ENCODE results near the gene ADORA2B.
A peak's percentile ranks its signal among the peaks of the same experiment; 100 is the strongest.

Gene ADORA2B

DNA sequence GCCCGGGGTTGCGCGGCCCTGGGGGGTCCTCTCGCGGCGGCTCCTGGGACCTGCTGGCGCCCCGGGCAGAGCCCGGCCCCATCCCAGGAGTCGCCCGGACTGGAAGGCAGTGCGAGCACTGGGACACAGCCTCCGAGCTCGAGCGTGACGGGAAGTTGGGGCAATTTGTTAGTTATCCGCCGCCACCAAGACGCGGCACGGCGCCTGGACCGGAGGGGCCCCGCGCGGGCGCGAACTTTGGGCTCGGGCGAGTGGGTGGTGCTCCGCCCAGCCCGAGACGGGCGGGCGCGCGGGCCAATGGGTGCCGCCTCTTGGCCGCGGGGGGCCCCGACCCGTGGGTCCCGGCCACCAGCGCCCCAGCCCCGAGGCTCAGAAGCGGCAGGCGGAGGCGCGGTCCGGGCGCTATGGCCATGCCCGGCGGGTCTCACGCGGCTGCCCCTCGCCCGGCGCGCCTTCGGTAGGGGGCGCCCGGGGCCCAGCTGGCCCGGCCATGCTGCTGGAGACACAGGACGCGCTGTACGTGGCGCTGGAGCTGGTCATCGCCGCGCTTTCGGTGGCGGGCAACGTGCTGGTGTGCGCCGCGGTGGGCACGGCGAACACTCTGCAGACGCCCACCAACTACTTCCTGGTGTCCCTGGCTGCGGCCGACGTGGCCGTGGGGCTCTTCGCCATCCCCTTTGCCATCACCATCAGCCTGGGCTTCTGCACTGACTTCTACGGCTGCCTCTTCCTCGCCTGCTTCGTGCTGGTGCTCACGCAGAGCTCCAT is at the start of gene ADORA2B:
ADORA2B (plus strand) TSS at position 372 of the 768 bp plus-strand sequence; CDS start at position 491, 119 bp downstream.
- TF ChIP-seq TCF12 (IDR thresholded peaks at IDR 0.05; ENCODE audit: low read depth) = peak; percentile 13; the same call in 1 of the 2 replicates
- TF ChIP-seq YY1 (IDR thresholded peaks at IDR 0.05; ENCODE audit: low read depth) = peak; percentile 68
- TF ChIP-seq EGR1 (IDR thresholded peaks at IDR 0.05) = peak; percentile 62
- TF ChIP-seq EP300 (IDR thresholded peaks at IDR 0.05; ENCODE audit: borderline replicate concordance) = no peak
- TF ChIP-seq TAF1 (IDR thresholded peaks at IDR 0.05; ENCODE audit: low read depth) = peak; percentile 7; the same call in 1 of the 2 replicates
- TF ChIP-seq CREB1 (IDR thresholded peaks at IDR 0.05; ENCODE audit: low read depth) = no peak
- TF ChIP-seq, protein P1, sequence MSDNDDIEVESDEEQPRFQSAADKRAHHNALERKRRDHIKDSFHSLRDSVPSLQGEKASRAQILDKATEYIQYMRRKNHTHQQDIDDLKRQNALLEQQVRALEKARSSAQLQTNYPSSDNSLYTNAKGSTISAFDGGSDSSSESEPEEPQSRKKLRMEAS (IDR thresholded peaks at IDR 0.05) = peak; percentile 94
- TF ChIP-seq RAD21 (IDR thresholded peaks at IDR 0.05; ENCODE audit: low read depth) = peak; percentile 54; the same call in 1 of the 2 replicates

DNA sequence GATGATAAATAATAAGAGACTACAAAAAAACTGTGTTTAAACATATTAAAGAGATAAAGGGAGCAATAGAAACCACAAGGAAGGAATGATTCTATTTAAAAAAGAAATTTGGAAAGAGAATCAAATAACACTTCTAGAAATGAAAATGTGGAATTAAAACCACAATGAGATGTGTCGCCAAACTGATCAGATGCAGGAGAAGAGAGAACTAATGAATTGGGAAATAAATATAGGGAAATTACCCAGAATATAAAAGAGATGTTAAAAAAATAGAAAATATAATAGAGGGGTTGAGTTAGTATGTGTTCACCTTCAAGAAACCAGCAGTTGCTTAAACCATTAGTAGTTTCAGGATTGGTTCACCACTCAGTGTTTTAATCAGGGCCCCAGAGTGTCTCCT is 48.7 kb upstream of the ADORA2B start:
- TF ChIP-seq FOXM1 (IDR thresholded peaks at IDR 0.05; ENCODE audit: borderline replicate concordance, low read depth) = no peak
- no peak for TF ChIP-seq NFIC (IDR thresholded peaks at IDR 0.05)
- no peak for TF ChIP-seq CEBPB (IDR thresholded peaks at IDR 0.05)
- no peak for TF ChIP-seq EGR1 (IDR thresholded peaks at IDR 0.05)
- TF ChIP-seq TAF1 (IDR thresholded peaks at IDR 0.05; ENCODE audit: low read depth) = no peak
- no peak for TF ChIP-seq RAD21 (IDR thresholded peaks at IDR 0.05; ENCODE audit: low read depth)
- TF ChIP-seq TEAD4 (IDR thresholded peaks at IDR 0.05) = no peak
- no peak for TF ChIP-seq YY1 (IDR thresholded peaks at IDR 0.05; ENCODE audit: low read depth)
- TF ChIP-seq EP300 (IDR thresholded peaks at IDR 0.05; ENCODE audit: borderline replicate concordance) = no peak
- no peak for TF ChIP-seq CREB1 (IDR thresholded peaks at IDR 0.05; ENCODE audit: low read depth)
- TF ChIP-seq REST (IDR thresholded peaks at IDR 0.05; ENCODE audit: low read depth) = no peak
- TF ChIP-seq, protein P1 (IDR thresholded peaks at IDR 0.05) = no peak
- no peak for TF ChIP-seq ZBTB7A (IDR thresholded peaks at IDR 0.05; ENCODE audit: low read depth)

GRCh38 chr17:15896834-15897233 is 48.1 kb upstream of the ADORA2B start:
- TF ChIP-seq TCF12 (IDR thresholded peaks at IDR 0.05; ENCODE audit: low read depth) = no peak
- no peak for TF ChIP-seq CEBPB (IDR thresholded peaks at IDR 0.05)
- no peak for TF ChIP-seq TAF1 (IDR thresholded peaks at IDR 0.05; ENCODE audit: low read depth)
- no peak for TF ChIP-seq REST (IDR thresholded peaks at IDR 0.05; ENCODE audit: low read depth)
- TF ChIP-seq, protein P1 (IDR thresholded peaks at IDR 0.05) = no peak
- no peak for TF ChIP-seq CREB1 (IDR thresholded peaks at IDR 0.05; ENCODE audit: low read depth)
- TF ChIP-seq TEAD4 (IDR thresholded peaks at IDR 0.05) = no peak
- no peak for TF ChIP-seq EP300 (IDR thresholded peaks at IDR 0.05; ENCODE audit: borderline replicate concordance)
- no peak for TF ChIP-seq EGR1 (IDR thresholded peaks at IDR 0.05)
- no peak for TF ChIP-seq YY1 (IDR thresholded peaks at IDR 0.05; ENCODE audit: low read depth)
- TF ChIP-seq NFIC (IDR thresholded peaks at IDR 0.05) = no peak
- TF ChIP-seq ZBTB7A (IDR thresholded peaks at IDR 0.05; ENCODE audit: low read depth) = no peak
- no peak for TF ChIP-seq RAD21 (IDR thresholded peaks at IDR 0.05; ENCODE audit: low read depth)
- no peak for TF ChIP-seq FOXM1 (IDR thresholded peaks at IDR 0.05; ENCODE audit: borderline replicate concordance, low read depth)
- TF ChIP-seq, protein P2, sequence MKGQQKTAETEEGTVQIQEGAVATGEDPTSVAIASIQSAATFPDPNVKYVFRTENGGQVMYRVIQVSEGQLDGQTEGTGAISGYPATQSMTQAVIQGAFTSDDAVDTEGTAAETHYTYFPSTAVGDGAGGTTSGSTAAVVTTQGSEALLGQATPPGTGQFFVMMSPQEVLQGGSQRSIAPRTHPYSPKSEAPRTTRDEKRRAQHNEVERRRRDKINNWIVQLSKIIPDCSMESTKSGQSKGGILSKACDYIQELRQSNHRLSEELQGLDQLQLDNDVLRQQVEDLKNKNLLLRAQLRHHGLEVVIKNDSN (IDR thresholded peaks at IDR 0.05) = no peak

DNA sequence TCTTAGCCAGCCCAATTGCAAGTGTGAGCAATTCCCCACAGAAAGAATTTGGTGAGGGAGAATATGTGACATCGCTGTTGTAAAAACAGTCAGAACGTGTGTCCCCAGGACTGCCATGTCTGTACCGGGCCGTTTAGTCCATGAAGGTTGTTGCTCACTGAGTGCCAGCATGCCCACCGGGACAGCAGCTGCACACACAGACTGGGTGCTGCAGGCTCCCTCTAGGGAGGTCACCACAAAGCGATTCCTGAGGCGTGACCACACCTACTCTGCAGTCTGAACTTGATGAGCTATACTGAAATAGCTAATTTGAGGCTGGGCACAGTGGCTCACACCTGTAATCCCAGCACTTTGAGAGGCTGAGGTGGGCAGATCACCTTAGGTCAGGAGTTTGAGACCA is 44.1 kb upstream of the ADORA2B start:
- TF ChIP-seq CREB1 (IDR thresholded peaks at IDR 0.05; ENCODE audit: low read depth) = no peak
- no peak for TF ChIP-seq CEBPB (IDR thresholded peaks at IDR 0.05)
- TF ChIP-seq ZBTB7A (IDR thresholded peaks at IDR 0.05; ENCODE audit: low read depth) = no peak
- no peak for TF ChIP-seq TCF12 (IDR thresholded peaks at IDR 0.05; ENCODE audit: low read depth)

- TF ChIP-seq TCF12 (IDR thresholded peaks at IDR 0.05; ENCODE audit: low read depth) (no peak), TEAD4 (IDR thresholded peaks at IDR 0.05) (no peak), NFIC (IDR thresholded peaks at IDR 0.05) (no peak)
Measured at GRCh38 chr17:15907290-15907689, 37.6 kb upstream of the ADORA2B start.

DNA sequence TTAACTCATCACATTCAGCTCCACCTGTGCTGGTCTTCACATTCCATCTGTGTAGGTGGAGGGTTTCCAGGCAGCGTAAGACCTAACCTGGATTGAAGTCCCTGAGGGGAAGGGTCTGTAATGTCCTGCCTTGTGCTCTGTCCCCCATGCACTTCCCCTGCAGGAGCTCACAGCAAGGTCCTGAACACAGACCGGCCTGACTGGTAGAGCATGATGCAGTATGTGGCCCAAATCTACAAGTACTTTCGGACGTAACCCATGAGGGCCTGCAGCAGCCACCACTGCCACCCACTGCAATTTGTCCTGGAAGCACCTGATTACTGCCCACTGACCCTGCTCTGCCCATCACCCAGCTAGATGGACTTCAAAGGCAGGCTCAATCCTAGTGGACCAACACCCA is 36.6 kb upstream of the ADORA2B start:
- no peak for TF ChIP-seq REST (IDR thresholded peaks at IDR 0.05; ENCODE audit: low read depth)
- TF ChIP-seq TAF1 (IDR thresholded peaks at IDR 0.05; ENCODE audit: low read depth) = no peak
- no peak for TF ChIP-seq NFIC (IDR thresholded peaks at IDR 0.05)
- no peak for TF ChIP-seq CREB1 (IDR thresholded peaks at IDR 0.05; ENCODE audit: low read depth)
- TF ChIP-seq TEAD4 (IDR thresholded peaks at IDR 0.05) = no peak
- TF ChIP-seq FOXM1 (IDR thresholded peaks at IDR 0.05; ENCODE audit: borderline replicate concordance, low read depth) = no peak
- no peak for TF ChIP-seq EP300 (IDR thresholded peaks at IDR 0.05; ENCODE audit: borderline replicate concordance)
- TF ChIP-seq, protein P1 (IDR thresholded peaks at IDR 0.05) = no peak
- no peak for TF ChIP-seq EGR1 (IDR thresholded peaks at IDR 0.05)
- TF ChIP-seq, protein P2 (IDR thresholded peaks at IDR 0.05) = no peak
- no peak for TF ChIP-seq ZBTB7A (IDR thresholded peaks at IDR 0.05; ENCODE audit: low read depth)

Measured in Ishikawa (cell line).